Parathyroid adenoma (tissue), 2 donors: ENCODE measurements around the gene SAPCD1.

Experiments
- H2AFZ ChIP-seq: fragments of 300-600 bp; sonication (generic); one replicate; pipeline ENCODE4 v1.7.0; 2017; ENCODE audit warnings: antibody characterized with exemption, mild to moderate bottlenecking
- H3K27ac ChIP-seq: fragments of 300-600 bp; sonication (generic); one replicate; pipeline ENCODE4 v1.7.0; 2017
- H3K27me3 ChIP-seq: fragments of 300-600 bp; sonication (generic); one replicate; pipeline ENCODE4 v1.7.0; 2017; ENCODE audit warnings: low read length; ENCODE audit not compliant: control insufficient read depth, insufficient read depth
- H3K36me3 ChIP-seq: fragments of 300-600 bp; sonication (generic); one replicate; pipeline ENCODE4 v1.7.0; 2017; ENCODE audit warnings: low read length; ENCODE audit not compliant: control insufficient read depth, insufficient read depth
- H3K4me1 ChIP-seq: fragments of 300-600 bp; sonication (generic); one replicate; pipeline ENCODE4 v1.7.0; 2017; ENCODE audit warnings: control low read depth
- H3K4me2 ChIP-seq: fragments of 300-600 bp; sonication (generic); one replicate; pipeline ENCODE4 v1.7.0; 2017; ENCODE audit warnings: low read length
- H3K4me3 ChIP-seq: fragments of 300-600 bp; sonication (generic); one replicate; pipeline ENCODE4 v1.7.0; 2017; ENCODE audit warnings: low read depth, low read length
- H3K79me2 ChIP-seq: fragments of 300-600 bp; sonication (generic); one replicate; pipeline ENCODE4 v1.7.0; 2017; ENCODE audit warnings: control low read depth
- H3K9ac ChIP-seq: fragments of 300-600 bp; sonication (generic); one replicate; pipeline ENCODE4 v1.7.0; 2017; ENCODE audit warnings: mild to moderate bottlenecking
- H3K9me3 ChIP-seq: fragments of 300-600 bp; sonication (generic); one replicate; pipeline ENCODE4 v1.7.0; 2017; ENCODE audit warnings: low read length; ENCODE audit not compliant: control insufficient read depth
- TF ChIP-seq, protein P1 (sequence below): fragments of 300-600 bp; sonication (generic); IDR thresholded peaks from one replicate; pipeline ENCODE4 v1.7.0; 2017; ENCODE audit warnings: antibody characterized with exemption, mild to moderate bottlenecking
- donor health status: primary hyperparathyroidism.

SAPCD1 gene

DNA sequence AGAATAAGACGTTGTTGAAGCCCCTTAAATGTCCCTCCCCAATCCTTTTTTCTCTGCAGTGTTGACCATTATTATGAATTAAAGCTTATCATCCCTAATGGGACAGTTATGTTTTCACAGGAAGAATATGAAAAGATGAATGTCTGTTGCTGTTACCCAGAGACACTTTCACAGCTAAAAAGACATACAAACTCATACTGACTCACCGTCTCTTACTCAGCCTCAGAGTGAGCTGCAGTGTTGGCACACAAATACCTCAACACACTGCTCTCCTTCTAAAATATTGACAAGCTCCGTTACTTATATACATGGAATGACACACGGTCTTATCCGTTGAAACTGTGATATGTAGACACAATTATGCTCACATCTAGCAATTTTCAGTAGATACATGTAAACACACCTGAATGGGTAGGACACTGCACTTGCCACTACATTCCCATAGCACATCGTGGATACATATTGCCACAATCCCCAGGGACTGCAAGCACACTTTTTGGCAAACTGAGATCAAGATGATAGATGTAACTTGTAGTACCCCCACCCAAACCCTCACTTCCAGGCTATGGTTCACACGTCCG is 9.6 kb upstream of the SAPCD1 start:
- Histone ChIP-seq H3K36me3 (no peaks in the 10 kb centered on the region), H2AFZ (no peak overlapping the region), H3K4me3 (no peak overlapping the region), H3K4me1 (no peaks in the 10 kb centered on the region), H3K27ac (no peak overlapping the region), H3K9ac (no peak overlapping the region), H3K4me2 (no peak overlapping the region), H3K79me2 (no peaks in the 10 kb centered on the region), H3K9me3 (no peaks in the 10 kb centered on the region), H3K27me3 (no peaks in the 10 kb centered on the region)
- TF ChIP-seq, protein P1, sequence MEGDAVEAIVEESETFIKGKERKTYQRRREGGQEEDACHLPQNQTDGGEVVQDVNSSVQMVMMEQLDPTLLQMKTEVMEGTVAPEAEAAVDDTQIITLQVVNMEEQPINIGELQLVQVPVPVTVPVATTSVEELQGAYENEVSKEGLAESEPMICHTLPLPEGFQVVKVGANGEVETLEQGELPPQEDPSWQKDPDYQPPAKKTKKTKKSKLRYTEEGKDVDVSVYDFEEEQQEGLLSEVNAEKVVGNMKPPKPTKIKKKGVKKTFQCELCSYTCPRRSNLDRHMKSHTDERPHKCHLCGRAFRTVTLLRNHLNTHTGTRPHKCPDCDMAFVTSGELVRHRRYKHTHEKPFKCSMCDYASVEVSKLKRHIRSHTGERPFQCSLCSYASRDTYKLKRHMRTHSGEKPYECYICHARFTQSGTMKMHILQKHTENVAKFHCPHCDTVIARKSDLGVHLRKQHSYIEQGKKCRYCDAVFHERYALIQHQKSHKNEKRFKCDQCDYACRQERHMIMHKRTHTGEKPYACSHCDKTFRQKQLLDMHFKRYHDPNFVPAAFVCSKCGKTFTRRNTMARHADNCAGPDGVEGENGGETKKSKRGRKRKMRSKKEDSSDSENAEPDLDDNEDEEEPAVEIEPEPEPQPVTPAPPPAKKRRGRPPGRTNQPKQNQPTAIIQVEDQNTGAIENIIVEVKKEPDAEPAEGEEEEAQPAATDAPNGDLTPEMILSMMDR, result no peak

DNA sequence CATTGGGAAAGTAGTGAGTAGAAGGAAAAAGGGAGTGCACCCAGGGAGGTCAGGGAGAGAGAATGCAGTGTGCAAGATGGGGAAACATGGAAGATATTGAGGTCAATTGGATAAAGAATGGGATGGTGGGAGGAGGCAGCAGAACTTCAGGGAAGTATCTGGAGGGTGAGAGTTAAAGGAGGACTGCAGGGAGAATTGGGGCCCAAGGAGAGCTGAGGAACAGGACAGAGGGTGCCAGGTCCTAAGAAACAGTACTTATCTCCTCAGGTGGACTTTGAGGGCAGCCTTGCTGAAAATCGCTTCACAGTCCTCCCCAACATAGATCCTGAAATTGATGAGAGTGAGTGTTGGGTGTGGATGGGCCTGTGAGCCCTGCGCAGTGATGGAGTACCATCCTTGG is 4.2 kb upstream of the SAPCD1 start:
- no peaks in the 10 kb centered on the region for H3K36me3 ChIP-seq
- H3K4me2 ChIP-seq, result no peak overlapping the region
- no peak overlapping the region for H2AFZ ChIP-seq
- H3K27ac ChIP-seq, result no peak overlapping the region
- H3K9me3 ChIP-seq, result no peaks in the 10 kb centered on the region
- no peak overlapping the region for H3K9ac ChIP-seq
- no peaks in the 10 kb centered on the region for H3K4me1 ChIP-seq
- TF ChIP-seq, protein P1, result no peak
- no peaks in the 10 kb centered on the region for H3K27me3 ChIP-seq
- no peak overlapping the region for H3K4me3 ChIP-seq
- H3K79me2 ChIP-seq, result no peaks in the 10 kb centered on the region

DNA sequence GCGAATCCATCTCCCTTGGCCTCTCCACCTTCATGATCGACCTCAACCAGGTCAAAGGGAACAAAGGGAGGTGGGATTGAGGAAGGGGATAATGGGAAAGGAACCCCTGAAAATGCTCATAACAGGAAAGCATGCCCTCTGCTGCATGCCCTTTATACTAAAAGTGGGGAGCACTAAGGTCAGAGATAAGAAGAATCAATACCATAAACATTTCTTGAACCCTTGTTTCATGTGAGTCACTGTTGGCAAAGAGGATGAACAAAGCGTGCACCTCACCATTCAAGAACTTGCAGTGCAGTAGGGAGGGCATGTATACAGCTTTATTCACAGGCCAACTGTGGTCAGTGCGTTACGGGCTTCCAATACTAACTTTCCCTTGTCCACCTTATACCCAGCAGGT is 1.7 kb upstream of the SAPCD1 start:
- TF ChIP-seq, protein P1, result no peak

DNA sequence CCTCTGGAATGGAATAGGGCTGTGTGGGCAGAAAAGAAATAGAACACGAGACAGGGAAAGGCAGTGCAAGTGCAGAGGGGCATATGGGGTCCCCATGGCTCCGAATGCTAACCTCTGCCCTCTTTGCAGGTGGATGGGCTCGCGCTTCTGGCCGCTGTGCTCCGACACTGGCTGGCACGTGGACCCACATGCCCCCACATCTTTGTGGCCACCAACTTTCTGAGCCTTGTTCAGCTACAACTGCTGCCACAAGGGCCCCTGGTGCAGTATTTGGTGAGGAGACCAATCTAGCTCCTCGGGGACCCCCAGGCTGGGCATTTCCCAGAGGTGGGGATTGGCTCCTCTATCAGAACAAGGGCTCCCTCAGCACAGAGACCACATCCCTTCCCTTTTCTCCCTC is 1.1 kb upstream of the SAPCD1 start:
- H3K9me3 ChIP-seq, result no peaks in the 10 kb centered on the region
- TF ChIP-seq, protein P1, result no peak
- H3K27me3 ChIP-seq, result no peaks in the 10 kb centered on the region
- no peak overlapping the region for H3K27ac ChIP-seq
- no peaks in the 10 kb centered on the region for H3K79me2 ChIP-seq
- no peak overlapping the region for H3K9ac ChIP-seq
- no peak overlapping the region for H3K4me3 ChIP-seq
- H2AFZ ChIP-seq, result no peak overlapping the region
- no peak overlapping the region for H3K4me2 ChIP-seq
- H3K36me3 ChIP-seq, result no peaks in the 10 kb centered on the region
- no peaks in the 10 kb centered on the region for H3K4me1 ChIP-seq

More for the DNA sequence above, 1.7 kb upstream of the SAPCD1 start:
- Histone ChIP-seq H3K4me3 (no peak overlapping the region), H3K4me1 (no peaks in the 10 kb centered on the region), H2AFZ (no peak overlapping the region), H3K4me2 (no peak overlapping the region), H3K9me3 (no peaks in the 10 kb centered on the region), H3K36me3 (no peaks in the 10 kb centered on the region), H3K27me3 (no peaks in the 10 kb centered on the region), H3K79me2 (no peaks in the 10 kb centered on the region), H3K9ac (no peak overlapping the region), H3K27ac (no peak overlapping the region)

DNA sequence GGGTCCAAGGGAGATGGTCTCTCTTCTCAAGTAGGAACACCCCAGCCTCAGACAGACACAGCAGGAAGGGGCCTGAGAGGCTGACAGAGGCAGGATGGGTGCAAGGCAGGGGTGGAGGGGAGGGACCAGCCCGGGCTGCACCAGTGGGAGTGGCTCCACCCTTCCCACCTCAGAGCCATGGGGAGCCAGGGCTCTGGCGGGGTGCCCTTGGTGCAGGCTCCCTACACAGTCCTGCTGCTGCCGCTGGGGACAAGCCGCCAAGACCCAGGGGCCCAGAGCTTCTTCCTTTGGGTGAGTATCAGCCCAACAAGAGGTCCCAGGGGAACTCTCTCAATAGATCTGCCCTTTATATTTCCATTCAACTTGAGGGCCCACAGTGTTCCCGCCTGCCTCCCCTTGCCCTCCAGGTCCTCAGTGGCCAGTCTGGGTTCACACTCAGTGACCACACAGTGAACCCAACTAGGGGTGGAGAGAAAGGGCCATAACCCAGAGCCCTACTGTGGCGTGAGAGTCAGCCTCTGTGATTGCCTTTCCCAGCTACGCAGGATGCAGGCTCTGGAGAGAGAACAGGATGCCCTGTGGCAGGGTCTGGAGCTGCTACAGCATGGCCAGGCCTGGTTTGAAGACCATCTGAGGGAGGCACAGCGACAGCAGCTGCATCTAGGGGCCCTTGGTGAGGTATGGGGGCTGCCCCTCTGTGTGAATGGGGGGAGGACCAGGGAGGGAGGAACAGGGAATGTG is 592 bp downstream of the SAPCD1 start:
- Histone ChIP-seq H3K79me2 (no peaks in the 10 kb centered on the region), H3K4me3 (no peak overlapping the region), H3K36me3 (no peaks in the 10 kb centered on the region), H3K9ac (no peak overlapping the region), H3K4me2 (no peak overlapping the region), H3K4me1 (no peaks in the 10 kb centered on the region), H2AFZ (no peak overlapping the region), H3K27ac (no peak overlapping the region), H3K27me3 (no peaks in the 10 kb centered on the region), H3K9me3 (no peaks in the 10 kb centered on the region)
- TF ChIP-seq, protein P1, result no peak
